Midbrain (tissue), 1 donor: ENCODE results near the gene CLDN7.
A peak's percentile ranks its signal among the peaks of the same experiment; 100 is the strongest.
"Not testable (repeated sequence)": the region's sequence is repeated elsewhere in the genome, so short reads cannot be mapped to it uniquely, and the experiment has no call there.

Source experiments
- DNase-seq: peaks from one replicate; lab custom pipeline; 2025; lab: John Stamatoyannopoulos, UW

The CLDN7 gene

GRCh38 chr17:7253082-7253481 is 9.2 kb downstream of the CLDN7 start:
- DNase-seq: no peak

DNA sequence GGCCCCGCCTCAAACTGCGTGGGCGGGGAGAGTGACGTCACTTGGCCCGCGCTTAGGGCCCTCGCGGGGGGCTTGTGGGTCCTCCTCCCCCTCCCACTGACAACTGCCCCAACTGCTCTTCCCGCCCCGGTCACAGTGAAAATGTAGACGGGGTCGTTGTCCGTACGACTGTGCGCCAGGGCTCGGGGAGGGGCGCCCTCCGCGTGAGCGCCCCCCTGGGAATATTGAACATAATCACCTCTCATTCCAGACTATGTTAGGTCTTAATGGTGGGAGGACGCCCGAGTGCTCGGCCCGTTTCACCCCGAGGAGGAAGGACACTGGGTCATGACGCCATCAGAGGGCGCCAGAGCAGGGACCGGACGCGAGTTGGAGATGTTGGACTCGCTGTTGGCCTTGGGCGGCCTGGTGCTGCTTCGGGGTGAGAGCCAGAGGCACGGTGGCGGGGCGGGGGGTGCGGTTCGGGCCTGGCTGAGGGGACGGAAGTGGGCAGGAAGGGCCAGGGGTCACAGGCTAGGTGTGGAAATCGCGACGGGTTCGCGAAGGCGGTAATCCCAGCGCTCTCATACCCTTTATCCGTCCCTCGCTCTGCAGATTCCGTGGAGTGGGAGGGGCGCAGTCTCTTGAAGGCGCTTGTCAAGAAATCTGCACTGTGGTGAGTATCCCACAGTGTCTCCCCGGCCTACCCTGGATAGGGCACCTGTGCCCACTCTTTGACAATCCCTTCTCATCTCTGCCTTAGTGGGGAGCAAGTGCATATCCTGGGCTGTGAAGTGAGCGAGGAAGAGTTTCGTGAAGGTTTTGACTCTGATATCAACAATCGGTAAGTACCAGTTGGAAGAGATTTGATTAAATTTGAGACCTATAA is 9.9 kb downstream of the CLDN7 start, which contains the start of gene ELP5:
ELP5 (plus strand) TSS at position 40 of the 868 bp plus-strand sequence; CDS start at position 376, 336 bp downstream.
- peak; percentile 91 for DNase-seq

DNA sequence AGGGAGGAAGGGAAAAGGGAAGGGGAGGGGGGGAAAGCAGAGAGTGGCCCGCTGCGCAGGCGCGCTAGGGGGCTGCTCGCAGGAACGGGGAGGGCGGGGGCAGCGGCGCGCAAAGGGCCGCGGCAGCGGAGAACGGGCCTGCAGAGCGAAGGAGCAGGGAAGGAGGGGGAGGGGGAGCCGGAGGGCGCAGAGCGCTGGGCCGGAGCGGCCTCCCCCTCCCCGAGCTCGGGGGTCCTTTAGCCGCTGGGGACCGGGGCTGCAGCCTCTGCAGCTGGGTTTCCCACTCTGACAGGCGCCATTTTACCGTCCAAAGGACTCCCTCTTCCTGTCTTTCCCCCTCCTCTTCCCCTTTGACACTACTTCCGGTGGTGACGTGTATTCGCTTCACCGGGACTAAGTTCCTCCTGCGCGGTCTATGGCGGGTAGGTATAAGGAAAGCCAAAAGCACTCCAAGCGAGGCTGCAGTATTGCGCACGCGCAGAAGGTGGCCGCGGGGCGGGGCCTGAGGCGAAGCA is 10.6 kb downstream of the CLDN7 start, which contains the start of gene CTDNEP1:
CTDNEP1 (minus strand) TSS at position 74 of the 515 bp plus-strand sequence. CDS start 438 bp downstream, outside the sequence.
- DNase-seq: peak; percentile 98

DNA sequence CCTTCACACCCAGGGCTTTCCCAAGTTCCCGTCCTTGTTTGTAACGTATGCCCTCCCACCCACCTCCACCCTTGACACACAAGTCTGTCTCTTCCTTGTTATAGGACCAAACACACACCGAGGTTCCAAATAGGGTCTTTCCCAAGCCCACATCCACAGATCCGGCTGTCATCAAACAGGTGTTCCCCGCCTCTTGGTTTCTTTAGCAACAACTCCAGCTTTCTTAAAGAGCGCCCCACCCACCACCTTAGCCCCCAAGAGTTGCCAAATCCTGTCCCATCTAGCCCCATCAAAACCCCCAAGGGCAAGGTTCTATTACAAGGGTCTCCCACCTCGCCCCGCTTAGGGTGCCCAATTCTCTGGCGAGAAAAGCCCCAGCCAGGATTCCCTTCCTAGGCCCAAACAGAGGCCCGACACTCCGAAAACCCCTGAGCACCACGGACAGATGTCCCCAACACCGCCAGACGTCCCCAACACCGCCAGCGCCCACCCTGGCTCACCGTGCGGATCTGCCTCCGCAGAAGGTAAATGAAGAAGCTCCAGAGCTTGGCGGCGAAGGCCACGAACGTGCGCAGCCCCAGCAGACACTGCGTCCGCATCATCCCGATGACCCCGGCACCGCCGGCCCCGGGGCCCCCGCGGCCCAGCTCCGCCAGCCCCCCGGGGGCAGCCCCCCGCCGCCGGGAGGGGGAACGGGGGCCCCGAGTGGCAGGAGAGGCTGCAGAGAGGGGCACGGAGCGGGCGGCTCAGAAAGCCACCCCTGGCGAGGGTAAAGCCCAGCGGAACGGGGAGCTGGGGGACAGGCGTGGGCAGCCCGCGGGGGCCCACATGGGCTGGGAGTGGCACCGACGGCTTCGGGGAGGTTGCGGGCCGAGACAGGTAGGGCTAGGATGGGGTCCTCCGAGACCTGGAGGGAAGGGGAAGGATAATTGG is 11.3 kb downstream of the CLDN7 start:
- no peak for DNase-seq

GRCh38 chr17:7249830-7250229 is 12.4 kb downstream of the CLDN7 start:
- no peak for DNase-seq

DNA sequence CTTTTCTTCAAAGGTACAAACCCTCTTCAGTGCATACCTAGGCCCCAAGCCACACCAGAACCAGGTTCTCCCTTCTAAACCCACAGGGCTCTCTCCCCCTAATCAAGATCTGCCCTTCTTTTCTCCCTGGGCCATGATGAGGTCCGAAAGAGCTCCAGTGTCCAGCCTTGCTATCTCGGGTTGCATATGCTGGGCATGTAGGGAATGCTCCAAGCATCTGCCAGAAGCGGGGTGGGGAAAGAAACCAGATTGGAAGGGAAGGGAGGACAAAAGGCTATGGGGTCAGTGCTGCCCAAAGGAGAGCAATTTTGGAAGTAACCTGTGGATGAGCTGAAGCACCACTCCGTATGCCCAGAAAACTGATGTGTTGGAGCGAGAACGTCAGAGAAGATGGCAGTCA is 13.1 kb downstream of the CLDN7 start:
- no peak for DNase-seq

DNA sequence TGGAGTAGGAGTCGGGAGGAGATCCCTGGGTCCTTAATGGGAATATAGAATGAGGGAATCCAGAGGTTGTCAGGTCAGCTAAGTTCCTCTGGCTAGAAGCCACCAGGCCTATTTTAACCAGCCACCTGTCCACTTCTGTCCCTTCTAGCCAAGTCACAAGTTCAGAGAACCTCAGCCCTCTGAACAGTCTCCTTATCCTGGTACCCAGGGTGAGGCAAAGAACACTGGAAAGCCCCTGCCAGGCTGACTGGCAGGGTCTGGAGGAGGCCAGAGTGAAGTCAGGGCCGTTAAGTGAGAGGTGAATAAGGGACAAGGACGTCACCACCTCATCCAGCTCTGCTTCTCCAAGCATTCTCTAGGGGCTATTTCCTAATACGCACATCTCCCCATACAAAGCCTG is 13.5 kb downstream of the CLDN7 start:
- DNase-seq: no peak

GRCh38 chr17:7246779-7247178 is 15.5 kb downstream of the CLDN7 start:
- DNase-seq: no peak

DNA sequence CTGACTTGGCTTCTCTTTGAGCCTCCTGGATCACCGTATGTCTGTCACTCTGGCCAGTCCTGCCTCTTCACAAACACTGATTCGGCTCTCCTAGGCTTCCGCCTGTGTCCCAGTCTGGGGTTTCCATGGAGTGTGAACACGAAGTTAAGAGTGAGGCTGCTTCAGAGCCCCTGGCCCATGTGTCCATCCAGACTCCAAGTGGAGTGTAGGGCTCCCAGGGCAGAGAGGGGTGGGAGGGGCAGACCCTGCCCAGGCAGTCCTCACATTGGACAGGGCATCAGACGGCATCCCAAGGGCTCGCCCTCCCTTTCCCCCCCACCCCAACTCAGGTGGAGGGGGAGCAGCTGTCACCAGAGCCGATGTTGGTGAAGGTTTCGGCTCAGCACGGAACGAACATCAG is 18.4 kb downstream of the CLDN7 start:
- DNase-seq: not testable (repeated sequence)

DNA sequence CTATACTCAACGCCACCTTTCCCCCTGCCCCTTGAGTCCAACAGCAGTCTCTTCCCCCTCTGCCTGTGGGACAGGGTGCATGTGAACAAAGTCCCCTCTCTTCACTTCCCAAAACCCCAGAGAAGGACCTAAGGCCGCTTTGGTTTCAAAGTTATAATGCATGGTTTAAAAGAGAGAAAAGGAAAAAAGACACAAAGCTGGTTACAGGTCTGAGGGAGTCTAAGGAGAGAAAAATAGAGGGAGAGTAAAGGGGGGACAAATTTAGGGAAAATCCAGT is 18.9 kb downstream of the CLDN7 start:
- no peak for DNase-seq

- peak; percentile 94 for DNase-seq
These were observed 19.4 kb downstream of the CLDN7 start for GRCh38 chr17:7242717-7243452.

GRCh38 chr17:7241783-7242716 is 20.2 kb downstream of the CLDN7 start, which contains the start of gene GABARAP:
GABARAP (minus strand) TSS chr17:7242449; CDS start chr17:7242330, 119 bp downstream.
- peak; percentile 96 for DNase-seq

DNA sequence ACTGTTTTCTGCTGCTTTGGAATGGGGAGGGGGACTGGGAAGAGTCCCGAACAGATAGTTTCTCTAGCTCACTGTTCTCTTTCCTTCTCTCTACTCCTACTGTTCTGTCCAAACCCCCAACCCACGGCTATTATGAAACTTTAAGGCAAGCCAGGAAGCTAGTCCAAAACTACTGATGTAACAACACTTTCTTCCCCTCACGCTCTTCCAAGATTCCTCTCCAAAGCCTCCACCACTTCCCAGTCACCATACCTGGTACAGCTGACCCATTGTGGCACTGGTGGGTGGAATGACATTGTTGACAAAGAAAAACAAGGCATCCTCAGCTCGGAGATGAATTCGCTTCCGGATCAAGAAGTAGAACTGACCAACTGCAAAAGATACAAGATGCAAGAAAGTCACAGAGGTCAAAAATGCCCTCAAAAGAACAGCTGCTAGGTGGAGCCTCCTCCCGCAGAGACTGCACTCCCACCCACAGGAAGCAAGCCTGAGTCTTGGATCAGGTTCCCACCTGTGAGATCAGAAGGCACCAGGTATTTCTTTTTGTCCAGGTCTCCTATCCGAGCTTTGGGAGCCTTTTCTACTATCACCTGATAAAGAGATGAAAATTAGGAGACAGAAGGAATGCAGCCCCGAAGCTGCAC is 21.1 kb downstream of the CLDN7 start:
- no peak for DNase-seq

GRCh38 chr17:7240375-7240774 is 21.9 kb downstream of the CLDN7 start:
- no peak for DNase-seq

GRCh38 chr17:7239091-7240027 is 22.9 kb downstream of the CLDN7 start, which contains the start of gene PHF23:
PHF23 (minus strand) TSS chr17:7239457; CDS start chr17:7239279, 178 bp downstream.
- DNase-seq: peak; percentile 100

DNA sequence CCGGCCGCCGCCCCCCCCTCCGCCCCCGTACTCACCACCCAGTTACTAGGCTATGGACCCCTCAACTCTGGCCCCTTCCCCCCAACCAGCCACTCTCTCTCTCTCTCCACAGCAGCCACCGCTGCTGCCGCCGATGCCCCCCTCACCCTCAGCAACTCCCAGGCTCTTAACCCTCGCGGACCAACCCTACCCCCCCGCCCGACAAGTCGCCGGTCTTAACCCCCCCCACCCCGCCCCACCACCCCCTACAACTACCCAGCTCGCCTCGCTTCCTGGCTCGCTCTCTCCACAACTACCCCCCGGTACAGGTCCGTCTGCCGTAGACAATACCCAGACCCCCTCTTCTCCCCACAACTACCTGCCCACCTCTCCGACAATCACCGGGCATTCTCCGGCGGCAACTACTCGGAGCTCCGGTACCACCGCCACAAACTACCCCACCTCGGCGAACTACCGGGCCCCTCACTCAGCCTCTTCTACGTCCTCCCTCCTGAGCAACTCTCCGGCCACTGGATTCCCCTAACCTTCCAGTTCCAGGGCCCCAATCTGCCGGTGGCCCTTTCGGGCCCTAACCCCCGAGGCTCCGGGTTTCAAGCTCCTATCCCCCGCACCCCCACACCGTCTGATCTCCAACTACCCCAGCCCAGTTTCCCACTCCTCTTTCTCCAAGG is 23.7 kb downstream of the CLDN7 start:
- DNase-seq: no peak

DNA sequence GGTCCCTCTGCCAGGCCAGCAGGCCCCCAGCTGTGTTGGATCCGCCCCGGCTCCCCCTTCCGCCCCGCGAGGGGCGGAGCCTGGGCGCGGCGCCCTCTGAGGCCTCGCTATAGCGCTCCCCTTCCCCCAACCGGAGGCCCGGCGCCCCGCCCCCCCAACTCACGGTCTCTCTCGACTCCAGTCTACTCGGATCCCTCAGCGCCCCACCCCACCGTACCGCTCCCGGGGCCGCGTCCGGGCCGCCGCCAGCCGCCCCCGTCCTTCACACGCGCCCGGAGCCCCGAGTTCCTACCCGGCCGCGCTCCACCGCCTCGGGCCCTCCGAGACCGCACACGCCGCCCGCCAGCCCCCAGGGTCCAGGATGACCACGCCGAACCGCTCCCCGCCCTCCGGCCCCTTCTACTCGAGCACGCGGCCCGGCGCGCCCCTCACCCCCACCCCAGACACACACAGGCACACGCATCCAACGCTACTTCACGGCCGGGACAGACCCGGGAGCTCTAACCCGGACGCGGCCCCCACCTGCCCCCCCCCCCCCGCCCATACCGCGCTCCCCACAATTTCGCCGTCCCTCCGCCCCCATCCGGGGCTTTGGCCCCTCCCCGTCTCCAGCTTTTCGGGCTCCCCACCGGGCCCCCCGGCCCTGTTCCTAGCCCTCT is 24.4 kb downstream of the CLDN7 start:
- peak; percentile 75 for DNase-seq
